KMS-11 (cell line): ENCODE measurements around the gene UNK.

Source experiments
- H2AFZ ChIP-seq: fragments of 200-600 bp; sonication (generic); 2 replicates; pipeline ENCODE4 v1.6.1; 2016; ENCODE audit warnings: antibody characterized with exemption, mixed run types, low read depth
- H3K27ac ChIP-seq: fragments of 200-600 bp; sonication (generic); 2 replicates; pipeline ENCODE4 v1.6.1; 2016; ENCODE audit warnings: mild to moderate bottlenecking, mixed run types
- H3K27me3 ChIP-seq: fragments of 200-600 bp; sonication (generic); 2 replicates; pipeline ENCODE4 v1.6.1; 2017; ENCODE audit warnings: mild to moderate bottlenecking, low read depth, mixed run types, moderate library complexity; ENCODE audit not compliant: insufficient read depth
- H3K36me3 ChIP-seq: fragments of 200-600 bp; sonication (generic); 2 replicates; pipeline ENCODE4 v1.6.1; 2017; ENCODE audit warnings: mild to moderate bottlenecking, mixed run types; ENCODE audit not compliant: insufficient read depth
- H3K4me1 ChIP-seq: fragments of 200-600 bp; sonication (generic); 2 replicates; pipeline ENCODE4 v1.6.1; 2016; ENCODE audit warnings: mild to moderate bottlenecking, low read depth, mixed run types; ENCODE audit not compliant: poor library complexity, severe bottlenecking
- H3K4me2 ChIP-seq: fragments of 200-600 bp; sonication (generic); 2 replicates; pipeline ENCODE4 v1.7.0; 2016; ENCODE audit warnings: mild to moderate bottlenecking, mixed run types
- H3K4me3 ChIP-seq: fragments of 200-600 bp; sonication (generic); IDR thresholded peaks from 2 replicates; pipeline ENCODE4 v1.6.1; 2017; ENCODE audit warnings: low read depth, low read length, mixed read lengths; ENCODE audit not compliant: insufficient read depth
- H3K79me2 ChIP-seq: fragments of 200-600 bp; sonication (generic); 2 replicates; pipeline ENCODE4 v1.6.1; 2016; ENCODE audit warnings: low read depth, mixed run types; ENCODE audit not compliant: insufficient read depth
- H3K9ac ChIP-seq: fragments of 200-600 bp; sonication (generic); 2 replicates; pipeline ENCODE4 v1.6.1; 2016; ENCODE audit warnings: mild to moderate bottlenecking, mixed run types
- H4K20me1 ChIP-seq: fragments of 200-600 bp; sonication (generic); 2 replicates; pipeline ENCODE4 v1.6.1; 2016; ENCODE audit warnings: mild to moderate bottlenecking, mixed run types; ENCODE audit not compliant: insufficient read depth
- TF ChIP-seq, protein P1 (sequence below): fragments of 200-600 bp; sonication (generic); conservative IDR thresholded peaks from 2 replicates; pipeline ENCODE4 v1.6.1; 2017; ENCODE audit warnings: low read depth, mild to moderate bottlenecking, antibody characterized with exemption, low read length, moderate library complexity, mixed read lengths

The UNK gene

DNA sequence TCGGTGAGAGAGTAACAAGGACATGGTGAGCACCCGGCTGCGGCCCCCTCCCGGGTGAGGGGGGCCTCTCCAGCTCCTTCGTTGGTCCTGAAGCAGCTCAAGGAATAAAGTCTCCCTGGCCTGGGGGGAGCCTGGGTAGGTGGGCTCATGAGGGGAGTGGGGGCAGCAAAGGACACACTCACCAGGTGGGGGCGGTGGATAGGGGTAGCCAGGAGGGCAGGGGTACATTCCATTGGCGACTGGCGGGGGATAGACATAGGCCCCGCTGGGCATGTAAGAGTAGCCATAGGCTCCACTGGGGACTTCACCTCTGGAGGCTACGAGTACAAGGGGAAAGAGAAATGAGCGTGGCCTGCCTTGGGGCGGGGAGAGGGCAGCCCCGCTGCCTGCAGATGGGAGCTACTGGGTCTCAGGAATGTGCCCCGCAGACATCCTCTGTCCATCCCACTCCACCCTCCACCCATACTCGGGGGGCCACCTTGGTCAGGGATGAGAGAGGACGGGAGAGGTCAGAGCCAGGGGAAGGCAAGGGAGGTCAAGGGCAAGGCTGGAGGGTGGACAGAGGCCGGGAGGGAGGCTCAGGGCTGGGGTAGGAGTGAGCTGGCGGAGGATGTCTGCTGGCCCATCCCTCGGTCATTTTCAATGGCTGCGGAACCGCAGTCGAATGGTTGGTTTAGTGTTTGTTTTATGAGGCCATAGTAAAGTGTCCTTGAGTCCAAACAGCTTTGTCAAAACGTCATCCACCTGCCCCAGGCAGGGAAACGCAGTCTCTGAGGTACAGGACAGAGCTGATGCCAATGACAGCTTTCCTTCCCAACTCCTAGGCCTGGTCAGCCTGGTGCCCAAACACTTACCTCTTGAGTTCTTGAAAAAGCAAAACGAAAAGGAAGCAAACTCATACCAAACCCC, 63.3 kb downstream of the UNK start:
- H2AFZ ChIP-seq = no peak overlapping the region
- peaks cover 13% of the 10 kb centered on the region for H3K4me1 ChIP-seq
- no peak overlapping the region for H3K4me2 ChIP-seq
- H3K36me3 ChIP-seq = no peaks in the 10 kb centered on the region
- TF ChIP-seq, protein P1, sequence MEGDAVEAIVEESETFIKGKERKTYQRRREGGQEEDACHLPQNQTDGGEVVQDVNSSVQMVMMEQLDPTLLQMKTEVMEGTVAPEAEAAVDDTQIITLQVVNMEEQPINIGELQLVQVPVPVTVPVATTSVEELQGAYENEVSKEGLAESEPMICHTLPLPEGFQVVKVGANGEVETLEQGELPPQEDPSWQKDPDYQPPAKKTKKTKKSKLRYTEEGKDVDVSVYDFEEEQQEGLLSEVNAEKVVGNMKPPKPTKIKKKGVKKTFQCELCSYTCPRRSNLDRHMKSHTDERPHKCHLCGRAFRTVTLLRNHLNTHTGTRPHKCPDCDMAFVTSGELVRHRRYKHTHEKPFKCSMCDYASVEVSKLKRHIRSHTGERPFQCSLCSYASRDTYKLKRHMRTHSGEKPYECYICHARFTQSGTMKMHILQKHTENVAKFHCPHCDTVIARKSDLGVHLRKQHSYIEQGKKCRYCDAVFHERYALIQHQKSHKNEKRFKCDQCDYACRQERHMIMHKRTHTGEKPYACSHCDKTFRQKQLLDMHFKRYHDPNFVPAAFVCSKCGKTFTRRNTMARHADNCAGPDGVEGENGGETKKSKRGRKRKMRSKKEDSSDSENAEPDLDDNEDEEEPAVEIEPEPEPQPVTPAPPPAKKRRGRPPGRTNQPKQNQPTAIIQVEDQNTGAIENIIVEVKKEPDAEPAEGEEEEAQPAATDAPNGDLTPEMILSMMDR = no peak
- no peak overlapping the region for H3K9ac ChIP-seq
- H4K20me1 ChIP-seq = no peaks in the 10 kb centered on the region
- no peaks in the 10 kb centered on the region for H3K79me2 ChIP-seq
- H3K4me3 ChIP-seq = no peak overlapping the region
- no peak overlapping the region for H3K27ac ChIP-seq
- H3K27me3 ChIP-seq = no peaks in the 10 kb centered on the region

DNA sequence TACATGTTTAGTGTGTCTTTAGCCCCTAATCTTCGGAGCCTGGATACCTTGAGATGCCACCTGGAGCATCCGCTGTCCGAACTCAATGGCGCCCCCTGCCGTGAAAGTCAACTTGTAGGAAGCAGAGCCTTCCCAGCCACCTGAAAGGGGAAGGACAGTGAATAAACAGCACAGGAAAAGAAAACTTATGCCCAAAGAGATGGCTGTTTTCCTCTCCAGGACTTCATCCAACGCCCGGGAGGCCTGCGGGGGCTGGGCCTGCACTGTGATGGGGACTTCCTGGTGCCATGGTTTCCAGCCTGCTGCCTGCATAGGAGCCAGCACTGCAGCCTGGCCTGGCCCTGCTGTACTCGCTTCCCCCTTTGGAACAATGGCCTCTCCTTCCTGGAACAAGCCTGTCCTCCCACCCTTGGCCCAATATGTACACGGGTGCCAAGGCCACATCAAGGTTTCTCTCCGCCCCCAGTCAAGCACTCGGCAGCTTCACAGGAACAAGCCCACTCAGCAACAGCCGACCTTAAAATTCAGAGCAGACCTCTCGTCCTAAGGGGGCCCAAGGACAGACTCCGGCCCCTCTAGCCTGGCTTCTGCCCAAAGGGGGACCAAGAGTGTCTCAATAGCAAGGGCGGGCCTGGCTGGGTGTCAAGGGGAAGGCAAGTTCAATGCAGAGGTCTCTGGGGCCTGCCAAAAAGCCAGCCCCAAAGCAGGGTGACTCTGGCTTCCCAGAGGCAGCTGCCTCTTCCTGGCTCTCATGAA, 64.1 kb downstream of the UNK start:
- Histone ChIP-seq H2AFZ (no peak overlapping the region), H3K4me2 (no peak overlapping the region), H4K20me1 (no peaks in the 10 kb centered on the region), H3K27ac (no peak overlapping the region), H3K79me2 (no peaks in the 10 kb centered on the region), H3K36me3 (no peaks in the 10 kb centered on the region), H3K27me3 (no peaks in the 10 kb centered on the region), H3K9ac (no peak overlapping the region), H3K4me3 (no peak overlapping the region), H3K4me1 (peaks cover 13% of the 10 kb centered on the region)
- TF ChIP-seq, protein P1 = peak; percentile 85

DNA sequence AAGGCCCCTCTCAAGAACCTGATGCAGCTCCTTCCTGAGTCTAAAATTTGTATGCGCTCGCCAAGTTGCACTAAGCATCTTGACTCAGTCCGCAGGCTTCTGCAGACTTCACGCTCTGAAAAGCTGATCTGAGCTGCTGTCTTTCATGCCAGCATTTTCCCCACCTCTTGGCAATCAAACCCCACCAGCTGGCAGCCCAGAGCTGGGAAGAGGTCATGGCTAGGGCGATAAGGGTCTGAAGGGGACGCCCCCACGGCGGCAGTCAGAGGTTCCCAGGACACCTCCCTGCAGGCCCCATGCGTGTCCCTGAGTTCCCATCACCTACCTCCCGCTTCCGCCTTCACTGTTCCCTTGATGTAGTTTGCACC, 64.7 kb downstream of the UNK start:
- Histone ChIP-seq H3K4me1 (peaks cover 15% of the 10 kb centered on the region), H3K4me3 (no peak overlapping the region), H3K27me3 (no peaks in the 10 kb centered on the region), H2AFZ (no peak overlapping the region), H3K27ac (no peak overlapping the region), H3K9ac (no peak overlapping the region), H3K79me2 (peaks cover 2% of the 10 kb centered on the region; the same call in 1 of the 2 replicates), H4K20me1 (no peaks in the 10 kb centered on the region), H3K36me3 (no peaks in the 10 kb centered on the region), H3K4me2 (no peak overlapping the region)
- TF ChIP-seq, protein P1 = no peak

DNA sequence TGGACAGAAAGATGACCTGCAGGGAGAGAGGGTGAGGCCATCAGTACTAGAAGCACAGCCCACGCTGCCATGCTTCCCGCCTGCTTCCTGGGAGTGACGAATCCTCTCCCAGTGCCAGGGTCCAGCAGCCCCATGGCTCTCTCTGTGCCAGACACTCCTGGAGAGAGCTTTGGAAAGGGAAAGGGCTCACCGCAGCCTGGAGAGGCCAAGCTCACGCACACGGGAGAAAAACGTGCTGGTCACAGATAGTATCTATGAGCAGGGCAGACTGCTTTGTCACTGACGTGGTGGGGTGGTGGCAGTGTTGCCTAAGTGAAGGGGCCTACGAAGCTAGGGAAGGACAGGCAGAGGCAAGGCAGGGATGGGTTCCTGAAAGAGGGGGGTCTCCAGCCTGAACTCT, 65.1 kb downstream of the UNK start:
- no peak overlapping the region for H3K9ac ChIP-seq
- H3K4me2 ChIP-seq = no peak overlapping the region
- H3K27ac ChIP-seq = no peak overlapping the region
- H4K20me1 ChIP-seq = no peaks in the 10 kb centered on the region
- peaks cover 7% of the 10 kb centered on the region; the same call in 1 of the 2 replicates for H3K79me2 ChIP-seq
- TF ChIP-seq, protein P1 = no peak
- H3K27me3 ChIP-seq = no peaks in the 10 kb centered on the region
- H3K4me1 ChIP-seq = peaks cover 20% of the 10 kb centered on the region
- H3K4me3 ChIP-seq = no peak overlapping the region
- H3K36me3 ChIP-seq = no peaks in the 10 kb centered on the region
- no peak overlapping the region for H2AFZ ChIP-seq
